ENCODE results near the gene LAMA5.

LAMA5 gene

DNA sequence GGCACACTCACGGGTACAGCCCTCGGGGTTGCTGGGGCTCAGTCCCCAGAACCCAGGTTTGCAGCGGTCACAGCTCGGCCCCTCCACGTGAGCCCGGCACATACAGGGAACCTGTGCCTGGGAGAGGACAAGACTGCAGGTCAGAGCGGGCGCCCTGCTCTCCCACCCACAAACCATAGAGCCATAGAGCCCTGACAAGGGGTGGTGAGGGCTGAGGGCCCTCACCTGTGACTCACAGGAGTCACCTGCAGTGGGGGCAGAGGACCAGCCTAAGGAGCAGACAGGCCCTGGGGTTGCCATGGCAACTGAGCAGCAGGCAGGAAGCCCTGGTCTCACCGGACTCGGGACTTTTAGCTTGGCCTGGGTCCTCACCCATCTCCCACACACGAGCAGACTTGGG is 30.8 kb downstream of the LAMA5 start:
- Histone ChIP-seq H4K20me1 (ENCODE audit: insufficient read depth) (no peaks in the 10 kb centered on the region), H3K9ac (no peak overlapping the region), H3K36me3 (ENCODE audit: insufficient read depth) (no peaks in the 10 kb centered on the region), H3K4me2 (no peak overlapping the region), H3K27ac (no peak overlapping the region), H3K27me3 (ENCODE audit: insufficient read depth, low read depth) (no peaks in the 10 kb centered on the region), H3K4me3 (IDR thresholded peaks at IDR 0.05; ENCODE audit: insufficient read depth, low read depth, low read length) (no peak overlapping the region), H2AFZ (ENCODE audit: low read depth) (no peak overlapping the region), H3K79me2 (ENCODE audit: insufficient read depth, low read depth) (no peaks in the 10 kb centered on the region), H3K4me1 (ENCODE audit: low read depth, poor library complexity, severe bottlenecking) (peaks cover 30% of the 10 kb centered on the region)
- TF ChIP-seq, protein P1, sequence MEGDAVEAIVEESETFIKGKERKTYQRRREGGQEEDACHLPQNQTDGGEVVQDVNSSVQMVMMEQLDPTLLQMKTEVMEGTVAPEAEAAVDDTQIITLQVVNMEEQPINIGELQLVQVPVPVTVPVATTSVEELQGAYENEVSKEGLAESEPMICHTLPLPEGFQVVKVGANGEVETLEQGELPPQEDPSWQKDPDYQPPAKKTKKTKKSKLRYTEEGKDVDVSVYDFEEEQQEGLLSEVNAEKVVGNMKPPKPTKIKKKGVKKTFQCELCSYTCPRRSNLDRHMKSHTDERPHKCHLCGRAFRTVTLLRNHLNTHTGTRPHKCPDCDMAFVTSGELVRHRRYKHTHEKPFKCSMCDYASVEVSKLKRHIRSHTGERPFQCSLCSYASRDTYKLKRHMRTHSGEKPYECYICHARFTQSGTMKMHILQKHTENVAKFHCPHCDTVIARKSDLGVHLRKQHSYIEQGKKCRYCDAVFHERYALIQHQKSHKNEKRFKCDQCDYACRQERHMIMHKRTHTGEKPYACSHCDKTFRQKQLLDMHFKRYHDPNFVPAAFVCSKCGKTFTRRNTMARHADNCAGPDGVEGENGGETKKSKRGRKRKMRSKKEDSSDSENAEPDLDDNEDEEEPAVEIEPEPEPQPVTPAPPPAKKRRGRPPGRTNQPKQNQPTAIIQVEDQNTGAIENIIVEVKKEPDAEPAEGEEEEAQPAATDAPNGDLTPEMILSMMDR (conservative IDR thresholded peaks at IDR 0.05; ENCODE audit: low read depth, low read length): no peak

DNA sequence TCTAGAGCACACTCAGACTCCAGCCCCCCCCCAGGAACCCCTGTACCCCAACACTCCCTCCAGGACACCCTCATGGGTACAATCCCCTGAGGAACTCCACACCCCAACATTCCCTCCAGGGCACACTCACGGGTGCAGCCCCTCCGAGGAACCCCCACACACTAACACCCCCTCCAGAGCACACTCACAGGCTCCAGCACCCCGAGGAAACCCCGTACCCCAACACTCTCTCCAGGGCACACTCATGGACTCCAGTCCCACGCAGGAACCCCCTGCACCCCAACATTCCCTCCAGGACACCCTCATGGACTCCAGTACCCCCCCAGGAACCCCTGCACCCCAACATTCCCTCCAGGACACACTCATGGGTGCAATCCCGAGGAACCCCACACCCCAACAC is 31.6 kb downstream of the LAMA5 start:
- no peaks in the 10 kb centered on the region for H4K20me1 ChIP-seq (ENCODE audit: insufficient read depth)
- H3K79me2 ChIP-seq (ENCODE audit: insufficient read depth, low read depth): no peaks in the 10 kb centered on the region
- no peak overlapping the region for H3K27ac ChIP-seq
- no peak overlapping the region for H3K9ac ChIP-seq
- no peaks in the 10 kb centered on the region for H3K36me3 ChIP-seq (ENCODE audit: insufficient read depth)
- peaks cover 24% of the 10 kb centered on the region for H3K4me1 ChIP-seq (ENCODE audit: low read depth, poor library complexity, severe bottlenecking)
- H2AFZ ChIP-seq (ENCODE audit: low read depth): no peak overlapping the region
- no peaks in the 10 kb centered on the region for H3K27me3 ChIP-seq (ENCODE audit: insufficient read depth, low read depth)
- TF ChIP-seq, protein P1 (conservative IDR thresholded peaks at IDR 0.05; ENCODE audit: low read depth, low read length): no peak
- no peak overlapping the region for H3K4me3 ChIP-seq (IDR thresholded peaks at IDR 0.05; ENCODE audit: insufficient read depth, low read depth, low read length)
- H3K4me2 ChIP-seq: no peak overlapping the region

DNA sequence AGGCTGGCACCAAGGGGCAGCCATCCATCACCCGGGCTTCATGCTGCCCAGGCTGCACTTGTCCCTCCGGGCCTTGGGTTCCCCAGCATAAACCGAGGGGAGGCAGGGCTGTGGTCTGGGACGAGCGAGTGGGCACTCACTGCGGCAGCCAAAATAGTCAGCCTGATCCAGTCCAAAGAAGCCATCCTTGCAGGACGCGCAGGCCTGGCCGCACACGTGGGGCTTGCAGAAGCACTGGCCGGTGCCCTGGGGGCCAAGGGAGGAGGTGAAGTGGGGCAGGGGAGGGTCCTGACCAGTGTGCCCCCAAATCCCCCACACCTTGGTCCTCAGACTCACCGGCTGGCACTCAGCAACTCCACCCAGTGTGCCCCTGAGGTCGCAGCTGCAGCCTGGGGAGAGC is 32.2 kb downstream of the LAMA5 start:
- H3K4me3 ChIP-seq (IDR thresholded peaks at IDR 0.05; ENCODE audit: insufficient read depth, low read depth, low read length): no peak overlapping the region
- no peak overlapping the region for H2AFZ ChIP-seq (ENCODE audit: low read depth)
- no peak overlapping the region for H3K9ac ChIP-seq
- no peaks in the 10 kb centered on the region for H3K27me3 ChIP-seq (ENCODE audit: insufficient read depth, low read depth)
- H3K79me2 ChIP-seq (ENCODE audit: insufficient read depth, low read depth): no peaks in the 10 kb centered on the region
- peaks cover 18% of the 10 kb centered on the region for H3K4me1 ChIP-seq (ENCODE audit: low read depth, poor library complexity, severe bottlenecking)
- no peak overlapping the region for H3K4me2 ChIP-seq
- TF ChIP-seq, protein P1 (conservative IDR thresholded peaks at IDR 0.05; ENCODE audit: low read depth, low read length): no peak
- H3K36me3 ChIP-seq (ENCODE audit: insufficient read depth): no peaks in the 10 kb centered on the region
- no peaks in the 10 kb centered on the region for H4K20me1 ChIP-seq (ENCODE audit: insufficient read depth)
- H3K27ac ChIP-seq: no peak overlapping the region

DNA sequence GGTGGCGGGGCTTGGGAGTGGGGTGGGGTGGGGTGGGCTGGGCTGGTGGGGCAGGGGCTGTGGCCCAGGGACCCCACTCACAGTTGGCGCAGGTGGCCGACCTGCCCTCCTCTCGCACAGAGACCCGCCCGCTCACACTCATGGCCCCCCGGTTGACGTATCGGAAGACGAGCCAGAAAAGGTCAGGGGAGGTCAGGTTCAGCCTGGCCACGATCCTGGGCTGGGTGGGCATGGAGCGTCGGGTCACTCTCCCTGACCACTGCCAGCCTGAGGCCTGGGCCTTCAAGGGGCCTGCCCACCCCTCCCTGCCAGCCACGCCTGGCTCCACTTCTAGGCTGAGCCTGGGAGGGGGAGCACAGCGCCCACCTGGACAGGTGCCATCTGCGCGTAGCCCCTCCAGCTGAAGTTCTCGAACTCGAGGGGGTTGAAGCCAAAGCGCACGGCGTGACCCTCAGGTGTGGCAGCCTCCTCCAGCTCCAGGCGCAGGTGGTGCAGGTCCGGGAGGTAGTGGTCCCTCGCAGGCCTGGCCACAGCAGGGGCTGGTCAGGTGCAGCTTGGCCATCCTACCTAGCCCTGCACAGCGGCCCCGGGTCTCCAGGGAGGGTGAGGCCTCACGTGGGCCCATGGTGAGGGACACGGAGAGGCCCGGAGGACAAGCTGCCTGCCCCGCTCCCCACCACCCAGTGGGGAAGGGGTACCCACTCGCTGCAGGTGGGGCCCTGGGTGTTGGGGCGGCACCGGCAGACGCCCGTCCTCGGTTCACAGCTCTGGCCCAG is 33.1 kb downstream of the LAMA5 start:
- no peaks in the 10 kb centered on the region for H4K20me1 ChIP-seq (ENCODE audit: insufficient read depth)
- H3K4me1 ChIP-seq (ENCODE audit: low read depth, poor library complexity, severe bottlenecking): peaks cover 12% of the 10 kb centered on the region
- H3K79me2 ChIP-seq (ENCODE audit: insufficient read depth, low read depth): no peaks in the 10 kb centered on the region
- no peaks in the 10 kb centered on the region for H3K36me3 ChIP-seq (ENCODE audit: insufficient read depth)
- no peak overlapping the region for H3K4me2 ChIP-seq
- no peak overlapping the region for H3K9ac ChIP-seq
- TF ChIP-seq, protein P1 (conservative IDR thresholded peaks at IDR 0.05; ENCODE audit: low read depth, low read length): no peak
- H3K4me3 ChIP-seq (IDR thresholded peaks at IDR 0.05; ENCODE audit: insufficient read depth, low read depth, low read length): no peak overlapping the region
- no peak overlapping the region for H3K27ac ChIP-seq
- no peaks in the 10 kb centered on the region for H3K27me3 ChIP-seq (ENCODE audit: insufficient read depth, low read depth)
- no peak overlapping the region for H2AFZ ChIP-seq (ENCODE audit: low read depth)
